Mesodermal cell (in vitro differentiated cells): ENCODE data around the gene GRAMD2B.

Experiments used
- H3K27ac ChIP-seq: 2 replicates; pipeline ENCODE4 v1.7.0; 2013; ENCODE audit warnings: mild to moderate bottlenecking, low read depth, low read length, moderate library complexity; ENCODE audit not compliant: severe bottlenecking
- H3K36me3 ChIP-seq: 2 replicates; pipeline ENCODE4 v1.7.1; 2013; ENCODE audit warnings: mild to moderate bottlenecking, low read length, moderate library complexity; ENCODE audit not compliant: control insufficient read depth, insufficient read depth
- H3K4me1 ChIP-seq: one replicate; pipeline ENCODE4 v1.7.1; 2013; ENCODE audit warnings: mild to moderate bottlenecking, low read length; ENCODE audit not compliant: insufficient read depth, control insufficient read depth, poor library complexity, severe bottlenecking
- H3K4me3 ChIP-seq: 2 replicates; pipeline ENCODE4 v1.7.0; 2013; ENCODE audit warnings: low read length, control low read depth, mild to moderate bottlenecking; ENCODE audit not compliant: insufficient read depth, poor library complexity, severe bottlenecking; ENCODE audit errors: extremely low read depth
- H3K9me3 ChIP-seq: 2 replicates; pipeline ENCODE4 v1.7.1; 2013; ENCODE audit warnings: mild to moderate bottlenecking, low read length, moderate library complexity; ENCODE audit not compliant: control insufficient read depth
- WGBS, 2 experiments: methylation state at CpG; one replicate each; pipeline ENCODE4 v1.1.5; 2013; ENCODE audit warnings: missing lambda C conversion rate in 2 of 2; ENCODE audit not compliant: insufficient coverage in 2 of 2; 5-methylcytosine and 5-hydroxymethylcytosine counted together

The GRAMD2B gene

GRCh38 chr5:126494393-126494792 is 71.2 kb downstream of the GRAMD2B start:
- 71 to 93% methylated on average over 1 of the region's 3 CpGs for WGBS, 2 experiments
- H3K9me3 ChIP-seq, result no peaks in the 10 kb centered on the region
- no peaks in the 10 kb centered on the region for H3K36me3 ChIP-seq
- peaks cover 9% of the 10 kb centered on the region for H3K4me1 ChIP-seq
- H3K4me3 ChIP-seq, result no peak overlapping the region
- no peak overlapping the region for H3K27ac ChIP-seq

- no peaks in the 10 kb centered on the region for H3K4me1 ChIP-seq
- no peaks in the 10 kb centered on the region for H3K36me3 ChIP-seq
- no peaks in the 10 kb centered on the region for H3K9me3 ChIP-seq
Measured at GRCh38 chr5:126497506-126497905, 74.3 kb downstream of the GRAMD2B start.

DNA sequence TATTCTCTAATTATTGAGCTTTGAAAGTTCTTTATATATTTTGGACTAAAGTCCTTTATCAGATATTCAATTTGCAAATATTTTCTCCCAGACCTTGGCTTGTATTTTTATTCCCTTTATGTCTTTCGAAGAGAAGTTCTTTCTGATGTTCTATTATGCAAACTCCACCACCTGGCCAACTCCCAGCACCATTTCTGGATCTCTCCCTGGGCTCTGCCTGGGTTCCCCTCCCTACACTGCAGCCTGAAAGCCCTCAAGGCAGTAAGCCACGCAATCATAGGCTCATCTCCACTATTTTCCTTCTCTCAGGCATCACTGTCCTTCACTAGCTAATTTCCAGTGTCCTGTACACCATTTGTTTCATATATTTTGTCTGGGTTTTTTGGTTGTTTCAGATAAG is 76.1 kb downstream of the GRAMD2B start:
- H3K4me1 ChIP-seq, result no peaks in the 10 kb centered on the region
- H3K9me3 ChIP-seq, result no peaks in the 10 kb centered on the region
- no peaks in the 10 kb centered on the region for H3K36me3 ChIP-seq
- no peak overlapping the region for H3K27ac ChIP-seq
- H3K4me3 ChIP-seq, result no peak overlapping the region
- 81 to 92% methylated on average over 2 of the region's 2 CpGs for WGBS, 2 experiments

More at GRCh38 chr5:126497506-126497905, 74.3 kb downstream of the GRAMD2B start:
- Histone ChIP-seq H3K4me3 (no peak overlapping the region), H3K27ac (no peak overlapping the region)
- 92 to 100% methylated on average over 2 to 3 of the region's 5 CpGs for whole genome bisulfite sequencing, 2 experiments

GRCh38 chr5:126499853-126500342 is 76.7 kb downstream of the GRAMD2B start:
- WGBS, 2 experiments, result 60 to 93% methylated on average over 1 to 3 of the region's 3 CpGs
- Histone ChIP-seq H3K9me3 (no peaks in the 10 kb centered on the region), H3K4me3 (no peak overlapping the region), H3K27ac (no peak overlapping the region), H3K4me1 (no peaks in the 10 kb centered on the region), H3K36me3 (no peaks in the 10 kb centered on the region)

GRCh38 chr5:126501448-126501847 is 78.2 kb downstream of the GRAMD2B start:
- WGBS, 2 experiments, result 82 to 88% methylated on average over 7 to 10 of the region's 10 CpGs
- no peak overlapping the region for H3K4me3 ChIP-seq

DNA sequence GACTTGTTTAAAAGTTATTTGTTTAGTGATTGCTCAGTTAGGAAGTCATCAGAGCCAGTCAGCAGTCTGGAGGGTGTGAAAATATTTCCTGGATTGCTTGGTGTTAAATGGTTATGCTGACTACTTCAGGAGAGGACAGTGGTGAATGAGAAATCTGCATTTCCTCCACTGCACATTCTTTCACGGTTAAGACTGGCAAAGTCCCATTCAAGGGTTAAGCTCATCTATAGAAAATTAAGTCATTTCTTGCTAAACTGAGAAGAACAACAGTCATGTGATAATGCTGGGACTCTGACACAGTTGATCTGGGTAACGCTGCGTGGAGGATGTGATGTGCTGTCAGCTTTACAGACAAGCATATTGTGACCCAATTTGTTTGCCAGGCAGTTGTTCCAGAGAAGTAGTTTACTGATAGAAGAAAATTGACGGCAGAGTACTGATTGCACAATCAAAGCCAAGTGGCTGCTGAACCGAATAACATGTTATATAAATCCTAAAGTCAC is 80.4 kb downstream of the GRAMD2B start:
- H3K4me1 ChIP-seq, result no peaks in the 10 kb centered on the region
- no peaks in the 10 kb centered on the region for H3K9me3 ChIP-seq
- 54 to 59% methylated on average over 3 of the region's 5 CpGs for WGBS, 2 experiments
- H3K27ac ChIP-seq, result no peak overlapping the region
- no peak overlapping the region for H3K4me3 ChIP-seq
- H3K36me3 ChIP-seq, result no peaks in the 10 kb centered on the region

More at GRCh38 chr5:126501448-126501847, 78.2 kb downstream of the GRAMD2B start:
- Histone ChIP-seq H3K27ac (no peak overlapping the region), H3K9me3 (no peaks in the 10 kb centered on the region), H3K4me1 (no peaks in the 10 kb centered on the region), H3K36me3 (no peaks in the 10 kb centered on the region)

- 90% methylated on average over 2 of the region's 4 CpGs; no CpG with 5 or more reads in 1 of the 2 experiments for WGBS, 2 experiments
- no peaks in the 10 kb centered on the region for H3K4me1 ChIP-seq
- no peaks in the 10 kb centered on the region for H3K9me3 ChIP-seq
- H3K4me3 ChIP-seq, result no peak overlapping the region
- H3K36me3 ChIP-seq, result no peaks in the 10 kb centered on the region
- no peak overlapping the region for H3K27ac ChIP-seq
Measured at GRCh38 chr5:126506079-126506478, 82.9 kb downstream of the GRAMD2B start.

- no peaks in the 10 kb centered on the region for H3K4me1 ChIP-seq
- no peak overlapping the region for H3K27ac ChIP-seq
- H3K4me3 ChIP-seq, result no peak overlapping the region
- 94 to 95% methylated on average over 11 to 13 of the region's 13 CpGs for WGBS, 2 experiments
- H3K36me3 ChIP-seq, result no peaks in the 10 kb centered on the region
- no peaks in the 10 kb centered on the region for H3K9me3 ChIP-seq
Measured at GRCh38 chr5:126508251-126508961, 85.2 kb downstream of the GRAMD2B start.

DNA sequence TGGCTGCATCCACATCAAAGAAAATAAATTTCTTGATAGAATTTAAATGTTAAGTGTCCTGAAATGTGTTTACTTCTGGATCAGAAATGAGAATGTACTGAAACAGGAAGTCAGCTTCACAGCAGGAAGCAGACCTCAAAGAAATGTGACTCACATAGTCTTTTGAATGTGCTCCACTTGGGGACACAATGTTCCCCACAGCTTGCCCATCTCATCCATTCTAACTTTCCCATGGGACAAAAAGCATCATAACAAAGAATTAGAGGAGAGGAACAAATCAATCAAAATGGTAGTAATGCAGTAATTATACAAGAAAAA is 85.7 kb downstream of the GRAMD2B start:
- H3K4me3 ChIP-seq, result no peak overlapping the region
- no peaks in the 10 kb centered on the region for H3K9me3 ChIP-seq
- H3K27ac ChIP-seq, result no peak overlapping the region
- H3K4me1 ChIP-seq, result no peaks in the 10 kb centered on the region
- no peaks in the 10 kb centered on the region for H3K36me3 ChIP-seq

- H3K36me3 ChIP-seq, result no peaks in the 10 kb centered on the region
- H3K4me1 ChIP-seq, result no peaks in the 10 kb centered on the region
- no peak overlapping the region for H3K4me3 ChIP-seq
- 100% methylated on average over 2 to 4 of the region's 5 CpGs for WGBS, 2 experiments
- H3K27ac ChIP-seq, result no peak overlapping the region
- no peaks in the 10 kb centered on the region for H3K9me3 ChIP-seq
Measured at GRCh38 chr5:126509339-126509738, 86.1 kb downstream of the GRAMD2B start.

DNA sequence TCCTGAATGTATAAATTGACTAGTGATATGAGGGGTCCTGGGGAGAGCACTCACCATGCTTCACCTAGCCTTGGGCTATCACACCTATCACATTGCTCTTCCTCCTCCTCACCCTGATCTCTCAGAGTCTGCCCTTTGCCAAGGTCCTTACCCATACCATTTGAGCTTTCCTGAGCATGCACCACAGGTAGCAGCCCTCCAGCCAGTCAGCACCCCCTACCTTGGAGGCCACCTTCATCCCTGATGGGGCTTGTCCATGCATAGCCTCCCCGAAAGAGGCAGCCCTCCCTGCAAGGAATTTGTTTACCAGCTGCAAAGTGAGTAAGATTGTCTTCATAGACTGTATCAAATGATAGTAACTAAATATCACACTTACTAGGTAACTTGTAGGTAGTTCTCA is 88.8 kb downstream of the GRAMD2B start:
- H3K9me3 ChIP-seq, result no peaks in the 10 kb centered on the region
- WGBS, 2 experiments, result no CpG with 5 or more reads among the region's 1 CpG
- H3K36me3 ChIP-seq, result no peaks in the 10 kb centered on the region
- H3K4me1 ChIP-seq, result no peaks in the 10 kb centered on the region
- no peak overlapping the region for H3K27ac ChIP-seq
- H3K4me3 ChIP-seq, result no peak overlapping the region
